Tibial nerve (tissue), 4 donors: ENCODE data around the gene ZNF385B. TPM values are rescaled to one million over a fixed set of nuclear protein-coding genes. Genes with fewer than 3 reads are reported as not detected.

Experiments
- DNase-seq, 2 donors: peaks; one replicate each; pipeline ENCODE4 v3.0.0-alpha.2; 2019; ENCODE audit warnings: low spot score in 2 of 2
- H3K27ac ChIP-seq, 4 donors: fragments of 200-600 bp; sonication (generic) in 3 of 4; one replicate each; pipeline ENCODE4 v1.5.1; 2017 to 2019; ENCODE audit warnings: mild to moderate bottlenecking in 1 of 4
- H3K27me3 ChIP-seq, 2 donors: fragments of 200-600 bp; sonication (generic) in 1 of 2; one replicate each; pipeline versions ENCODE4 v1.5.1 to v1.6.0; 2017 to 2019
- H3K36me3 ChIP-seq, 3 donors: fragments of 200-600 bp; sonication (generic); one replicate each; pipeline ENCODE4 v1.5.1; 2018 to 2019
- H3K4me1 ChIP-seq, 4 donors: fragments of 200-600 bp; sonication (generic) in 3 of 4; one replicate each; pipeline ENCODE4 v1.5.1; 2017 to 2019
- H3K4me3 ChIP-seq, 4 donors: fragments of 200-600 bp; sonication (generic) in 3 of 4; one replicate each; pipeline ENCODE4 v1.5.1; 2017 to 2019; ENCODE audit warnings: mild to moderate bottlenecking in 1 of 4, moderate library complexity in 1 of 4
- H3K9me3 ChIP-seq, 4 donors: fragments of 200-600 bp; sonication (generic) in 3 of 4; one replicate each; pipeline ENCODE4 v1.5.1; 2017 to 2019
- EP300 ChIP-seq, 2 donors: sonication (generic); formaldehyde crosslinking; IDR thresholded peaks; one replicate each; pipeline ENCODE4 v1.6.1; 2017; ENCODE audit warnings: antibody characterized with exemption in 2 of 2, mild to moderate bottlenecking in 1 of 2
- POLR2A ChIP-seq, 2 donors: fragments of 450-650 bp; IDR thresholded peaks; one replicate each; pipeline ENCODE4 v1.6.1; 2017; ENCODE audit warnings: antibody characterized with exemption in 2 of 2, mild to moderate bottlenecking in 2 of 2, moderate library complexity in 2 of 2
- WGBS, 2 donors: methylation state at CpG; one replicate each; pipeline ENCODE4 v1.1.5; 2018; 5-methylcytosine and 5-hydroxymethylcytosine counted together
- total RNA-seq, 4 donors: library from RNA; depleted of rRNA; stranded (reverse); fragments of >200 nt; gene quantifications; one replicate each; pipeline ENCODE4 v1.1.0, GENCODE V29; 2016
- TF ChIP-seq, protein P1 (sequence below), 5 experiments: fragments of 200-600 bp in 3 of 5; fragments of 450-650 bp in 2 of 5; sonication (generic) in 3 of 5; IDR thresholded peaks; one replicate each; pipeline ENCODE4 v1.5.1; 2016 to 2019; ENCODE audit warnings: antibody characterized with exemption in 5 of 5, mild to moderate bottlenecking in 3 of 5, moderate library complexity in 2 of 5

The ZNF385B gene
- total RNA-seq, 4 donors from 2014 or later, result 1.2 to 3.9 (median 2.6) TPM

DNA sequence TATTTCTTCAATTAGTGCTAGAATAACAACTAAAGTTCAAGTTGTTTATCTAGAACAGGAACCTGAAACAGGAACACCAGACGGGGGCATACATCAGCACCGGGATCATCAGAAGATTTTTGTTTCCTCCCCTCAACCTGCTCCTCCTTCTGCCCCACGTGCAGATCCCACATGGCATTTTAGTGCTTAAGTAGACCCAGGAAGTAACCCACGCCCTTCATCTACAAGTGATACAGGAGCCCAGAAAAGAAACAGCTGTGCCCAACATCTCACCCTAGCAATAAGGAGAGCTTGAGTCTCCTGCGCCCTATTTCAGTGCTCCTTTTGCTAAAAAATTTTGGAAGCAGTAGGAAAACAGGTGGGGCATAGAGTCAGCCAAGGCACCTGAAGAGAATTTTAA is 5.2 kb downstream of the ZNF385B start:
- DNase-seq, result no peak
- peaks cover 0 to 14% (median 0%) of the 10 kb centered on the region in 4 donors for H3K4me1 ChIP-seq
- no peak overlapping the region for H3K27ac ChIP-seq
- H3K9me3 ChIP-seq, result no peaks in the 10 kb centered on the region
- no peak overlapping the region for H3K4me3 ChIP-seq
- peaks cover 0 to 9% of the 10 kb centered on the region in 2 donors for H3K27me3 ChIP-seq
- TF ChIP-seq EP300 (IDR thresholded peaks at IDR 0.05), result no peak
- TF ChIP-seq, protein P1, sequence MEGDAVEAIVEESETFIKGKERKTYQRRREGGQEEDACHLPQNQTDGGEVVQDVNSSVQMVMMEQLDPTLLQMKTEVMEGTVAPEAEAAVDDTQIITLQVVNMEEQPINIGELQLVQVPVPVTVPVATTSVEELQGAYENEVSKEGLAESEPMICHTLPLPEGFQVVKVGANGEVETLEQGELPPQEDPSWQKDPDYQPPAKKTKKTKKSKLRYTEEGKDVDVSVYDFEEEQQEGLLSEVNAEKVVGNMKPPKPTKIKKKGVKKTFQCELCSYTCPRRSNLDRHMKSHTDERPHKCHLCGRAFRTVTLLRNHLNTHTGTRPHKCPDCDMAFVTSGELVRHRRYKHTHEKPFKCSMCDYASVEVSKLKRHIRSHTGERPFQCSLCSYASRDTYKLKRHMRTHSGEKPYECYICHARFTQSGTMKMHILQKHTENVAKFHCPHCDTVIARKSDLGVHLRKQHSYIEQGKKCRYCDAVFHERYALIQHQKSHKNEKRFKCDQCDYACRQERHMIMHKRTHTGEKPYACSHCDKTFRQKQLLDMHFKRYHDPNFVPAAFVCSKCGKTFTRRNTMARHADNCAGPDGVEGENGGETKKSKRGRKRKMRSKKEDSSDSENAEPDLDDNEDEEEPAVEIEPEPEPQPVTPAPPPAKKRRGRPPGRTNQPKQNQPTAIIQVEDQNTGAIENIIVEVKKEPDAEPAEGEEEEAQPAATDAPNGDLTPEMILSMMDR (IDR thresholded peaks at IDR 0.05), result no peak
- no peak for TF ChIP-seq POLR2A (IDR thresholded peaks at IDR 0.05)
- 52 to 63% methylated on average over 5 of the region's 5 CpGs for WGBS, 2 donors
- H3K36me3 ChIP-seq, result no peaks in the 10 kb centered on the region

DNA sequence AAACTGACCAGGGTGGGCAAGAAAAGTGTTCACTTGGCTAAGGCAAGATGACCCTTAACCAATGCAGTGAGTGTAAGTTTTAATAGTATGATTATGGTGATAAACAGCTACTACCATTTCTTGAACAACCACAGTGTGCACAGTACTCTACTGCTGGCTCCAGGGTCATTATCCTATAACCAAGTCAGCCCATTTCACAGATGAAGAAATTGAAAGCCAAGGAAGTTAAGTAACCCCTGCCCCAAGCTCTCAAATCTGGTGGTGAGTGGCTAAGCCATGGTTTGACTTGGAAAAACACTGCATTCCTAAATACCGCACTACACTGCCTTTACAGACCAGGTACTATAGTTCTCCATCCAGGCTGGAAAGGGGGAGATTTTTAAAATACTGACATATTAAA is 5.7 kb downstream of the ZNF385B start:
- no peak overlapping the region for H3K27ac ChIP-seq
- H3K9me3 ChIP-seq, result no peaks in the 10 kb centered on the region
- H3K4me1 ChIP-seq, result peaks cover 0 to 9% (median 0%) of the 10 kb centered on the region in 4 donors
- TF ChIP-seq, protein P1 (IDR thresholded peaks at IDR 0.05), result no peak
- no peak for TF ChIP-seq EP300 (IDR thresholded peaks at IDR 0.05)
- TF ChIP-seq POLR2A (IDR thresholded peaks at IDR 0.05), result no peak
- H3K27me3 ChIP-seq, result peaks cover 0 to 9% of the 10 kb centered on the region in 2 donors
- 100% methylated on average over 1 of the region's 1 CpG for WGBS, 2 donors
- H3K36me3 ChIP-seq, result no peaks in the 10 kb centered on the region
- no peak overlapping the region for H3K4me3 ChIP-seq
- no peak for DNase-seq

DNA sequence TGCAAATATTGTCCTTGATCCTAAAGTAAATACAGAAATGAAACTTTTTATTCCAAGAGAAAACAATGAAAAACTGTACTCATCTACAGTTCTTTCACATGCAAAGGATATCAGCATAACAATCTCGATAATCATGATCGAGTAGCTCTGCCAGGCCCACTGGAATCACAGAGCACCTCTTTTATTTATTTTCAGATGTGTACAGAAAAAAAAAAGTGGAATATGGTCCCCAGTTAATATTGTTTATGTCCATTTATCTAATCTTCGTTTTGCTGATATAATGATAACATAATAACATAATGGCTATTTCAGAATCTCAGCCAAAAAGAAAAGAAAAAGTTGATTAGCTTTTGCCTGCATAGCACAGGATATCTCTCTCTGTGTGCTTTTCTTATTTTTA is 6.5 kb downstream of the ZNF385B start:
- TF ChIP-seq EP300 (IDR thresholded peaks at IDR 0.05) (no peak), POLR2A (IDR thresholded peaks at IDR 0.05) (no peak)
- TF ChIP-seq, protein P1 (IDR thresholded peaks at IDR 0.05), result no peak
- peaks cover 0 to 2% (median 0%) of the 10 kb centered on the region in 4 donors for H3K4me1 ChIP-seq
- no peaks in the 10 kb centered on the region for H3K36me3 ChIP-seq
- WGBS, 2 donors, result 65 to 68% methylated on average over 3 of the region's 3 CpGs
- no peak overlapping the region for H3K4me3 ChIP-seq
- no peaks in the 10 kb centered on the region for H3K9me3 ChIP-seq
- H3K27ac ChIP-seq, result no peak overlapping the region
- DNase-seq, result no peak
- peaks cover 0 to 7% of the 10 kb centered on the region in 2 donors for H3K27me3 ChIP-seq

DNA sequence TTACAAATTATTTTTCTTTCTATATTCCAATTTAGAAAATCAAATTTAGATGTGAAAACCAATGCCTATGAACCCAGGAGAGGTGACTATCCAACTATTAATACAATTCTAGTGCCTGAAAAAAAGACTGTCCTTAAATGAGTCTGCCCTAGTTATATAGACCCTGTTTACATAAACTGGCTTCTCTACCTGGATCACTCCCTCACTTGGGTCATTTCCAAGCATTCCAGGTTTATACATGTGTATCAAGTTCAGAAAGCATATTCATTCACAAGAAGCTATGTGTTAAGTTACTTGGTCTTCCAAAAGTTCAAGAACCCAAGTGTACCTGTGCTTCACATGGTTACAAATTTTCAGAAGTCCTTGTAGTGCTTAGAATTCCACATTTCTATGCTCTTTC is 8.3 kb downstream of the ZNF385B start:
- TF ChIP-seq POLR2A (IDR thresholded peaks at IDR 0.05), result no peak
- TF ChIP-seq, protein P1 (IDR thresholded peaks at IDR 0.05), result no peak
- no peak for TF ChIP-seq EP300 (IDR thresholded peaks at IDR 0.05)
- no peaks in the 10 kb centered on the region for H3K9me3 ChIP-seq
- H3K27ac ChIP-seq, result no peak overlapping the region
- H3K36me3 ChIP-seq, result no peaks in the 10 kb centered on the region
- no peaks in the 10 kb centered on the region for H3K27me3 ChIP-seq
- no peak for DNase-seq
- H3K4me3 ChIP-seq, result no peak overlapping the region
- H3K4me1 ChIP-seq, result no peaks in the 10 kb centered on the region

DNA sequence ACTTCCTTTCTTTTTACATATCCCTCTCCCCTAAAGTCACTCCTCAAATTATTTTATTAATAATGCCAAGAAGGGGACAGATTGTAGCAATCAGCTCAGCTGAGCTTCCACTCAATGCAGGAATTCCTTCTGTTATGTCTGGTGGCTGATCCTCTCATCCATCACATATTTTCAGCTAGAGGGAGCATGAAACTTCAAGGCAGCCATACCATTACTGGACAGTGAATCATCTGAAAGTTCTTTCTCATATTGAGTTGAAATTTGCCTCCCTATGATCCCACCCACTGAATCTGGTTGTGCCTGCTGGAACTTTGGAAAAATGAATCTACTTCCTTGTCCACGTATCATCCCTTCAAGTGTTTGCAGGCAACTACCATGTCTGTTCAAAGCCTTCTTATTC is 11.2 kb downstream of the ZNF385B start:
- 81 to 83% methylated on average over 1 of the region's 1 CpG for whole genome bisulfite sequencing, 2 donors
- no peaks in the 10 kb centered on the region for H3K4me1 ChIP-seq
- TF ChIP-seq POLR2A (IDR thresholded peaks at IDR 0.05) (no peak), EP300 (IDR thresholded peaks at IDR 0.05) (no peak)
- TF ChIP-seq, protein P1 (IDR thresholded peaks at IDR 0.05), result no peak

More for the DNA sequence above, 11.2 kb downstream of the ZNF385B start:
- Histone ChIP-seq H3K4me3 (no peak overlapping the region), H3K9me3 (no peaks in the 10 kb centered on the region), H3K27ac (no peak overlapping the region), H3K27me3 (no peaks in the 10 kb centered on the region), H3K36me3 (no peaks in the 10 kb centered on the region)
- DNase-seq, result no peak
